GM19438 (cell line): ENCODE results near the gene NPFFR1.

ENCODE experiments used
- ATAC-seq: cut with Tn5 transposase; IDR thresholded peaks from one replicate; pipeline ENCODE4 v1.9.1; 2021; ENCODE audit warnings: low read depth; ENCODE audit not compliant: unreplicated experiment

Gene NPFFR1

DNA sequence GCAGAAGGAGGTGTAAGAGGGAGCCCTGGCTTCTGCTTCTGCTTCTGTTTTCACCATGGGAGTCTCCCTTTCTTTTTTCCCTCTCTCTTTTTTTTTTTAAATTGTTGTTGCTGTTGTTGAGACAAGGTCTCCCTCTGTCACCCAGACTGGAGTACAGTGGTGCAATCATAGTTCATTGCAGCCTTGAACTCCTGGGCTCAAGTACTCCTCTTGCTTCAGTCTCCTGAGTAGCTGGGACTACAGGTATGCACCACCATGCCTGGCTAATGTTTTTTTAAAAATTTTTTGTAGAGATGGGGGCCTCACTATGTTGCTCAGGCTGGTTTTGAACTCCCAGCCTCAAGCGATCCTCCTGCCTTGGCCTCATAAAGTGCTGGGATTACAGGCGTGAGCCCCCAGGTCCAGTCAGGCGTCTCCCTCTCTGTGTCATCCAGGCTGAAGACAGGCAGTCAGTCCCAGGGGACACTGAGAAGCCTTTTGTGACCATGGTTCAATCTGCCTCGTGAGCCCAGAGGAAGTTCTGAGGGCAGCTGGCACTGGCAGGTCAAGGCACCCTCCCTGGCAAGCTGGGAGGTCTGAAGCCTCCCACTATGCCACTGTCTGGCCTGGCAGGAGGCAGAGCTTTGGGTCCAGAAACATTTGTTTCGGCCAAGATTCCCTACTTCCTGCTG lies 33.6 kb upstream of the NPFFR1 start:
- ATAC-seq = no peak

GRCh38 chr10:70315815-70316214 lies 32.0 kb upstream of the NPFFR1 start:
- no peak for ATAC-seq

GRCh38 chr10:70315276-70315675 lies 31.5 kb upstream of the NPFFR1 start:
- ATAC-seq = no peak

GRCh38 chr10:70312972-70313371 lies 29.2 kb upstream of the NPFFR1 start:
- no peak for ATAC-seq

- no peak for ATAC-seq
Measured at GRCh38 chr10:70312249-70312648, 28.4 kb upstream of the NPFFR1 start.

- no peak for ATAC-seq
Measured at GRCh38 chr10:70311698-70312097, 27.9 kb upstream of the NPFFR1 start.

GRCh38 chr10:70309661-70310060 lies 25.9 kb upstream of the NPFFR1 start:
- no peak for ATAC-seq

DNA sequence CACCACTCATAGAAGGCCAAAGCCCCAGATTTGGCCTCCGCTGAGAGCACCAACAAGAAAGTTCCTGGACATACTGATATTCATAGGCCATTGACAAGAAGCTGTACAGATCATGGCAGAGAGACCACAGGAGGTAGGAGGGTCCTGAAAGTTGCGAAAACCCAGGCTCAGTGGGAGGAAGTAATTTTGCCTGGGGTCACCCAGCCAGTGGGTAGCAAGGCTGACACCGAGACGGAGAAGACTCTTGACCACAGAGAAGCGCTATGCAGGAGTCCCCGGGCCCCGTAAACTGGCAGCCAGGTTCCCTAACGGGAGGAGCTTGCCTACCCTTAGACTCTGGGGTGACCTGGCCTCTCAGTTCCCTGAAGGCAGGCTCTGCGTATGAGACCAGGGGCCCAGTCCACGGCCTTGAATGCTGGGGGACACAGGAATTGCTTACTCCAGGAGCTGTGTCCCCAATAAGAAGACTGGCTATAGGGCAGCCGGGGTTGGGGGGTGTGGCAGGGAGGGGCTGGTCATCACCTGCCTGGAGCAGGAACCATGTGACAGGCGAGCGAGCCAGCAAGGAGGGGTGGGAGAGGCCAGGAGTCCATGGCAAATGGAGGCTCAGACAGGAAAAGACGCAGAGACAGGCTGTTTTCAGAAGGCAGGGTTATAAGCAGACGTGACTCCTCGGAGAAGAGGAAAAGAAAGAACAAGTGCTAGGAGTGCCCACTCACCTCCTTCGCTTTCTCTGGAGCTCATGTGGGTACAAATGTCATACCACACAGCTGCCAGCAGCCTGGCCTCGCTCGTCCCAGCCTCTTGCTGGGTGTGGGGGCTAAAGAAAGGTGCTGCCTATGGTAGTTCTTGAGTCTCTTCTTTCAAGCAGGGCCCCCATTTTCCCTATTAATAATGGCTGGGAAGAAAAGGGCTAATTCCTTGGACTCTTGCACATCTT lies 24.6 kb upstream of the NPFFR1 start:
- no peak for ATAC-seq

DNA sequence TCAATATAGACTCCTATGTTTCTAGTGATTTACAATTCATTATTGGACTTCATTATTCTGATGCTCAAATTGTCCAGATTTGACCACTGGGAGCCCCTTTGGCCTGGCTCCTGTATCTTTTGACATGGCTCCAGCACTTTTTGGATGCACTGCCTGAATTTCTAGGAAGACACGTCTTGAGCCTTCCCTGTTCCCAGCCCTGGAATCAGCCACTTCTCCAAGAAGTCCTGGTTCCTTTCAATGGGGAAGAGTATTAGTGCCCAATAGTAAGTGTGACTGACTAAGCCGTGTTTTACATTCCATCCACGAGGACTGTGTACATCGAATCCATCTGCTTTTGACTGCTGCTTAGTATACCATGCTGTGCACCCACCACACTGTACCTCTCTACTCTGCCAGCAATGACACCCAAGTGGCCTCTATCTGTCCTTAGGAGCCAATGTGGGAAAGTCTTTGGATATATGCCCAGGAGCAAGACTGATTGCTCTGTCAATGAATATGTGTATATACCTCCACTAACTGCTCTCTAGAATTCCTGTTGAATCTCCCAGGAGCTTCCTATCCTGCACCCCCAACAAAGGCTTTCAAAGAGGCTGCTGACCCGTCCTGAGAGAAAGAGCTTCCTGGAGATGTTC lies 23.2 kb upstream of the NPFFR1 start:
- no peak for ATAC-seq

GRCh38 chr10:70306181-70306705 lies 22.4 kb upstream of the NPFFR1 start:
- no peak for ATAC-seq

DNA sequence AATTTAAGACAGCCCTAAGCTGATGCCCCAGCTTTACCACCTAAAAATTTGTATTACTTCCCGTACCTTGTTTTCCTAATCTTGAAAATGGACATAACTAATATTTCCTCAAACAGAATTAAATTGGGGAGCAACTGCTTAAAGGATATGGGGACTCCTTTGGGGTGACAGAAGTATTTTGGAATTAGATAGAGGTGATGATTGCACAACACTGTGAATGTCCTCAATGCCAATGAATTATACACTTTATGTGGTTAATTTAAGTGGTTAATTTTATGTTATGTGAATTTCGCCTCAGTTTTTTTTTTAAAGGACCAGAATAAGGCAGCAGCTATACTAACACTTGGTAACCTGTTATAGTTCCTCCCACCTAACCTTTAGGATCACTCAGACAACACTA lies 19.9 kb upstream of the NPFFR1 start:
- no peak for ATAC-seq

DNA sequence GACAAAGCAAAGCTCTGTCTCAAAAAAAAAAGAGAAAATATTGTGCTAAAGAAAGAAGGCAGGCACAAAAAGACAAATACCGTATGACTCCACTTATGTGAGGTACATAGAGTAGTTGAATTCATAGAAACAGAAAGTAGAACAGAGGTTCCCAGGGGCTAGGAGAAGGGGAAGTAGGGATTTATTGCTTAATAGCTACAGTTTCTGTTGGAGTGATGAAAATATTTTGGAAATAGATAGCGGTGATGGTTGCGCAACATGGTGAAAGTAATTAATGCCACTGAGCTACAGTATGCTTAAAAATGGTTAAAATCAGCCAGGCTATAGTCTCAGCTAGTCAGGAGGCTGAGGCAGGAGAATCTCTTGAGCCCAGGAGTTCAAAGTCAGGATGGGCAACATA lies 18.5 kb upstream of the NPFFR1 start:
- no peak for ATAC-seq

DNA sequence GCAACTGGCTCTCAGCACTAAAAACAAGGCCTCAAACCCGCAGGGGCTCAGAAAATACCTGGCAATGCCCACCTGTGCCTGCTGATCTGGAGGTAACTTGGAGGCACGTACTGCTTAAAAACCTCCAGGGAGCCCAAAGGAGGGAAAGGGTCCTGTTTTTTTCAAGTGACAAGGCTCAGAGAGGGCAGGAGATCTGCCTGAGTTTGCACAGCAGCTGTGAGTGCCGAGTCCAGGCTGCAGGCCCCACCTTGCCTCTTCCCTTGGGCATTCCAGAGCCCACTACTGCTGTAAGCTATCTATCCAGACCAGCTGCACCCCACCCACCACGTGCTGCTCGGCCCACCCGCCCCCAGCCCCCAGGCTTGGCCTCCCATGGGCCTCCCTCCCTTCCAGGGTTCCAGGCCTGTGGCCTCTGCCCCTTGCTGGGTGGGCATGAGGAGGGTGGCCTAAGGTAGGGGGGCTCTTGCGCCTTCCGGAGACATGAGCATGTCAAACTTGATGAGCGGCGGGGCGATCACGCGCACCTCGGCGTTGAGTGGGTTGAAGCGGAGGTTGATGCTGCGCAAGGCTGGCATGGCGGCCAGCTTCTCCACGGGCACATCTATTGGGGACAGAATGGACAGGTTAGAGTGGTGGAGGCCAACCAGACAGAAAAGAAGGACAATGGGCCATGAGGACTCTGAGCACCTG lies 17.2 kb upstream of the NPFFR1 start:
- ATAC-seq = no peak

DNA sequence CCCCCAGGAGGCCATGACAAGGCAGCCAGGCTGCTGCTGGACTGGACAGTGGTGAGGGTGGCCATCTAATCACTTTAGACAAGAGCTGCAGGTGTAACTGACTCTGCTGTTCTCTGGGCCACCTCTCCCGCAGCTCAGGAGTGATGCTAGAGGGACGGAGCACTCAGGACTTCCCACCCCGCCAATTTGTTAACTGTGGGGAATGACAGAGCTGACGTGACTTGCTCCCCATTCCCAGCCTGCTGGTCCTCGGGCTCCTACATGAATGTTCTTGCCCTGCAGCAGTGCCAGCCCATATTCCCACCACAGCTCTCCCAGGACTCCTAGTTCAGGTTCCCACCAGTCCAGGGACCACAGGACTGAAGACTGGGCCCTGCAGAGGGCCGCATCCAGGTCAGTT lies 16.7 kb upstream of the NPFFR1 start:
- ATAC-seq = no peak

GRCh38 chr10:70299876-70300275 lies 16.1 kb upstream of the NPFFR1 start:
- ATAC-seq = no peak

GRCh38 chr10:70298393-70298792 lies 14.6 kb upstream of the NPFFR1 start:
- ATAC-seq = no peak

- ATAC-seq = no peak
Measured at GRCh38 chr10:70297224-70297623, 13.4 kb upstream of the NPFFR1 start.

DNA sequence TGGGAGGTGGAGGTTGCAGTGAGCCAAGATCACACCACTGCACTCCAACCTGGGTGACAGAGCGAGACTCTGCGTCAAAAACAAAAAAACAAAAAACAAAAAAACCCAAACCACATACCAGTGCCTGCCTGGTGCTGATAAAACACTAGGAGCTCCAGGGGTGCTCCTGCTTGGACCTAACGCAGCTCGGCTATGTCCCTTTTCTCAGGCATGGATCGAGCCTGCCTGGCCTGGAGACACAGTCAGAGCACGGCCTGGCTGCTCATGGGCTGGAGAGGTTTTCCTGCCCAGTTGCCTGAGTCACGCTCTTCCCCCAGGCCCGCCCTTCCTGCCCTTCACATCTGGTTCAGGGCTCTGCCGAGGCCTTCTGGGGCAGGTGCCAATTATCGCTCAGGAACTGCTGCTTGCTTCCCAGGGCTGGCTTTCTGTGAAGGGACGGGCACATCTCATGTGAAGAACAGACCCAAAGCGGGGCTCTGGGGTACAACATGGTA lies 12.6 kb upstream of the NPFFR1 start:
- no peak for ATAC-seq

GRCh38 chr10:70295926-70296325 lies 12.1 kb upstream of the NPFFR1 start:
- ATAC-seq = no peak

DNA sequence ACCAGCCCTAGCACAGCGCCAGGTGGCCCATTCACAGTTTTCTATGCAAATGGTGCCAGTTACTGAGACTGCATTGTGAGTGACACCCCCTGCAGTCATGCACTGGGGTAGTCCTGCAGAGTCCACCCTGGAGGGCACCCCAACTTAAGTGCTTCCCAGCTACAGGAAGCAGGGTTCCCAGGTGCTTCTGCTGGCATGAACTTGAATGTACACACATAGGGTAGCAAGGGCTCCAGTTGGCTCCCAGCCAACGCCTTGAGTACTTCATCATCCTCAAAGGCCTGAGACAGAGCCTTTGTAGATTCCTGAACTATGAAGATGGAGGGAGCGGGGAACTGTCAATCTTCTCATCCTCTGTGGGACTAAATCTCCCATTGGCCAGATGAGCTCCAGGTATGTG lies 11.5 kb upstream of the NPFFR1 start:
- no peak for ATAC-seq
